DOHH2 (cell line): ENCODE data around the gene LYPD6.

Source experiments
- H3F3A ChIP-seq: fragments of 200-600 bp; sonication (generic), shearing (Covaris generic); 2 replicates; pipeline ENCODE4 v1.6.0; 2016; ENCODE audit warnings: antibody characterized with exemption, mild to moderate bottlenecking; ENCODE audit not compliant: control insufficient read depth, insufficient read depth
- H3K27ac ChIP-seq: fragments of 200-600 bp; sonication (generic); 2 replicates; pipeline ENCODE4 v1.5.1; 2014; ENCODE audit warnings: low read depth, mild to moderate bottlenecking, low read length, moderate library complexity
- H3K27me3 ChIP-seq: fragments of 200-600 bp; sonication (generic); 2 replicates; pipeline ENCODE4 v1.6.1; 2014; ENCODE audit warnings: mild to moderate bottlenecking, low read length, mixed read lengths; ENCODE audit not compliant: control insufficient read depth
- H3K36me3 ChIP-seq: fragments of 200-600 bp; sonication (generic); 2 replicates; pipeline ENCODE4 v1.6.1; 2014; ENCODE audit warnings: mild to moderate bottlenecking, low read length, moderate library complexity, mixed read lengths; ENCODE audit not compliant: control insufficient read depth
- H3K4me1 ChIP-seq: fragments of 200-600 bp; sonication (generic); 2 replicates; pipeline ENCODE4 v1.6.1; 2014; ENCODE audit warnings: mild to moderate bottlenecking, low read length, mixed read lengths; ENCODE audit not compliant: control insufficient read depth
- H3K4me2 ChIP-seq: fragments of 200-600 bp; sonication (generic); 2 replicates; pipeline ENCODE4 v1.6.0; 2014; ENCODE audit warnings: mild to moderate bottlenecking, low read length, moderate library complexity
- H3K4me3 ChIP-seq: fragments of 200-600 bp; sonication (generic); 2 replicates; pipeline ENCODE4 v1.5.1; 2014; ENCODE audit warnings: mild to moderate bottlenecking, low read length, mixed read lengths
- H3K79me2 ChIP-seq: fragments of 200-600 bp; sonication (generic); 2 replicates; pipeline ENCODE4 v1.6.1; 2014; ENCODE audit warnings: mild to moderate bottlenecking, low read length, mixed read lengths; ENCODE audit not compliant: control insufficient read depth
- H3K9me2 ChIP-seq: fragments of 200-600 bp; sonication (generic); replicated peaks from 2 replicates; pipeline ENCODE4 v1.6.1; 2014; ENCODE audit warnings: mild to moderate bottlenecking, low read length, mixed read lengths; ENCODE audit not compliant: control insufficient read depth
- H3K9me3 ChIP-seq: fragments of 200-600 bp; sonication (generic); 2 replicates; pipeline ENCODE4 v1.6.1; 2014; ENCODE audit warnings: antibody characterized with exemption, low read length, mixed read lengths; ENCODE audit not compliant: control insufficient read depth, insufficient read depth
- H4K20me1 ChIP-seq: fragments of 200-600 bp; sonication (generic); 2 replicates; pipeline ENCODE4 v1.6.0; 2014; ENCODE audit warnings: low read depth, mild to moderate bottlenecking, antibody characterized with exemption, low read length, moderate library complexity; ENCODE audit not compliant: control insufficient read depth, insufficient read depth
- CTCF ChIP-seq: fragments of 200-600 bp; sonication (generic); IDR thresholded peaks from one replicate; pipeline ENCODE4 v1.5.1; 2014; ENCODE audit warnings: antibody characterized with exemption, mild to moderate bottlenecking, low read depth, low read length; ENCODE audit not compliant: poor library complexity, severe bottlenecking
- EZH2phosphoT487 ChIP-seq: fragments of 200-600 bp; sonication (generic); IDR thresholded peaks from 2 replicates; pipeline ENCODE4 v1.6.1; 2017; ENCODE audit warnings: borderline replicate concordance, mild to moderate bottlenecking, antibody characterized with exemption, low read length, moderate library complexity, mixed read lengths

Gene LYPD6

GRCh38 chr2:149442346-149442745, 112.0 kb downstream of the LYPD6 start:
- no peaks in the 10 kb centered on the region for H3K36me3 ChIP-seq
- no peak overlapping the region for H3K27ac ChIP-seq
- TF ChIP-seq EZH2phosphoT487 (no peak), CTCF (no peak)
- H3K4me2 ChIP-seq, result no peak overlapping the region
- peaks cover 10% of the 10 kb centered on the region for H3K4me1 ChIP-seq
- H3K27me3 ChIP-seq, result no peaks in the 10 kb centered on the region
- no peaks in the 10 kb centered on the region for H3K79me2 ChIP-seq
- no peaks in the 10 kb centered on the region for H3K9me3 ChIP-seq
- H4K20me1 ChIP-seq, result no peaks in the 10 kb centered on the region
- no peak overlapping the region for H3K4me3 ChIP-seq
- no peaks in the 10 kb centered on the region for H3K9me2 ChIP-seq
- no peaks in the 10 kb centered on the region for H3F3A ChIP-seq

GRCh38 chr2:149443150-149443549, 112.8 kb downstream of the LYPD6 start:
- Histone ChIP-seq H3K36me3 (no peaks in the 10 kb centered on the region), H3F3A (no peaks in the 10 kb centered on the region), H3K4me1 (peaks cover 7% of the 10 kb centered on the region), H3K27me3 (no peaks in the 10 kb centered on the region), H3K4me2 (no peak overlapping the region), H3K4me3 (no peak overlapping the region), H4K20me1 (no peaks in the 10 kb centered on the region), H3K9me2 (no peaks in the 10 kb centered on the region), H3K79me2 (no peaks in the 10 kb centered on the region), H3K27ac (no peak overlapping the region), H3K9me3 (no peaks in the 10 kb centered on the region)
- no peak for TF ChIP-seq EZH2phosphoT487
- no peak for TF ChIP-seq CTCF

GRCh38 chr2:149446748-149447147, 116.4 kb downstream of the LYPD6 start:
- no peaks in the 10 kb centered on the region for H3K9me2 ChIP-seq
- no peaks in the 10 kb centered on the region for H3K79me2 ChIP-seq
- no peak overlapping the region for H3K27ac ChIP-seq
- no peaks in the 10 kb centered on the region for H3K9me3 ChIP-seq
- no peaks in the 10 kb centered on the region for H3K36me3 ChIP-seq
- H3K27me3 ChIP-seq, result no peaks in the 10 kb centered on the region
- H3K4me3 ChIP-seq, result no peak overlapping the region
- H4K20me1 ChIP-seq, result no peaks in the 10 kb centered on the region
- no peaks in the 10 kb centered on the region for H3K4me1 ChIP-seq
- H3F3A ChIP-seq, result no peaks in the 10 kb centered on the region
- H3K4me2 ChIP-seq, result no peak overlapping the region
- TF ChIP-seq CTCF (no peak), EZH2phosphoT487 (no peak)

GRCh38 chr2:149448315-149448714, 117.9 kb downstream of the LYPD6 start:
- H3K9me3 ChIP-seq, result no peaks in the 10 kb centered on the region
- H3K4me2 ChIP-seq, result no peak overlapping the region
- H3F3A ChIP-seq, result no peaks in the 10 kb centered on the region
- no peaks in the 10 kb centered on the region for H3K36me3 ChIP-seq
- no peak overlapping the region for H3K27ac ChIP-seq
- no peaks in the 10 kb centered on the region for H4K20me1 ChIP-seq
- H3K27me3 ChIP-seq, result no peaks in the 10 kb centered on the region
- H3K9me2 ChIP-seq, result no peaks in the 10 kb centered on the region
- no peaks in the 10 kb centered on the region for H3K79me2 ChIP-seq
- no peak overlapping the region for H3K4me3 ChIP-seq
- TF ChIP-seq EZH2phosphoT487, result no peak
- TF ChIP-seq CTCF, result no peak
- no peaks in the 10 kb centered on the region for H3K4me1 ChIP-seq
